Measurements from ENCODE around the gene FAM20C.

- TF ChIP-seq, protein P1, sequence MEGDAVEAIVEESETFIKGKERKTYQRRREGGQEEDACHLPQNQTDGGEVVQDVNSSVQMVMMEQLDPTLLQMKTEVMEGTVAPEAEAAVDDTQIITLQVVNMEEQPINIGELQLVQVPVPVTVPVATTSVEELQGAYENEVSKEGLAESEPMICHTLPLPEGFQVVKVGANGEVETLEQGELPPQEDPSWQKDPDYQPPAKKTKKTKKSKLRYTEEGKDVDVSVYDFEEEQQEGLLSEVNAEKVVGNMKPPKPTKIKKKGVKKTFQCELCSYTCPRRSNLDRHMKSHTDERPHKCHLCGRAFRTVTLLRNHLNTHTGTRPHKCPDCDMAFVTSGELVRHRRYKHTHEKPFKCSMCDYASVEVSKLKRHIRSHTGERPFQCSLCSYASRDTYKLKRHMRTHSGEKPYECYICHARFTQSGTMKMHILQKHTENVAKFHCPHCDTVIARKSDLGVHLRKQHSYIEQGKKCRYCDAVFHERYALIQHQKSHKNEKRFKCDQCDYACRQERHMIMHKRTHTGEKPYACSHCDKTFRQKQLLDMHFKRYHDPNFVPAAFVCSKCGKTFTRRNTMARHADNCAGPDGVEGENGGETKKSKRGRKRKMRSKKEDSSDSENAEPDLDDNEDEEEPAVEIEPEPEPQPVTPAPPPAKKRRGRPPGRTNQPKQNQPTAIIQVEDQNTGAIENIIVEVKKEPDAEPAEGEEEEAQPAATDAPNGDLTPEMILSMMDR (conservative IDR thresholded peaks at IDR 0.05; ENCODE audit: low read length) = no peak
- TF ChIP-seq EZH2phosphoT487 (IDR thresholded peaks at IDR 0.05; ENCODE audit: borderline replicate concordance, low read depth, low read length) = no peak
These were observed 21.1 kb downstream of the FAM20C start for GRCh38 chr7:213324-213993.
